Measurements from ENCODE around the gene SCN1A.

DNA sequence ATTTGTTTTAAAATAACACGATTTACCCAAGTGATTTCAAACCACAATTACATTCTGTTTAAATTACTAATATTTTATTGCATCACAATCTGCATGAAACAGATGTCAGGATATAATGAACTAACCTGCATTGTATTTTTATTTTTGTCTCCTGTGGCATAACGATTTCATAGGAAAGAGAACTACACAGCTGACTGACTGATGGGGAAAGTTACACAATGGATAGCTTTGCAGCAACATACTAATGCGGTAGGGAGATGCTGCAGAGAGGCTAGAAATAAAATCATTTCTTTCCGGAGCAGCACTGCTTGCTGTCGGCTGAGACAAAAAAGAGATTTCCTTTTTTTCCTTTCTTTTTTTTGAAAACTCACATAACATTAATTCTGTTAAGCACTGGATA lies 36.9 kb downstream of the SCN1A start:
- TF ChIP-seq, protein P1, sequence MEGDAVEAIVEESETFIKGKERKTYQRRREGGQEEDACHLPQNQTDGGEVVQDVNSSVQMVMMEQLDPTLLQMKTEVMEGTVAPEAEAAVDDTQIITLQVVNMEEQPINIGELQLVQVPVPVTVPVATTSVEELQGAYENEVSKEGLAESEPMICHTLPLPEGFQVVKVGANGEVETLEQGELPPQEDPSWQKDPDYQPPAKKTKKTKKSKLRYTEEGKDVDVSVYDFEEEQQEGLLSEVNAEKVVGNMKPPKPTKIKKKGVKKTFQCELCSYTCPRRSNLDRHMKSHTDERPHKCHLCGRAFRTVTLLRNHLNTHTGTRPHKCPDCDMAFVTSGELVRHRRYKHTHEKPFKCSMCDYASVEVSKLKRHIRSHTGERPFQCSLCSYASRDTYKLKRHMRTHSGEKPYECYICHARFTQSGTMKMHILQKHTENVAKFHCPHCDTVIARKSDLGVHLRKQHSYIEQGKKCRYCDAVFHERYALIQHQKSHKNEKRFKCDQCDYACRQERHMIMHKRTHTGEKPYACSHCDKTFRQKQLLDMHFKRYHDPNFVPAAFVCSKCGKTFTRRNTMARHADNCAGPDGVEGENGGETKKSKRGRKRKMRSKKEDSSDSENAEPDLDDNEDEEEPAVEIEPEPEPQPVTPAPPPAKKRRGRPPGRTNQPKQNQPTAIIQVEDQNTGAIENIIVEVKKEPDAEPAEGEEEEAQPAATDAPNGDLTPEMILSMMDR (IDR thresholded peaks at IDR 0.05): no peak
- TF ChIP-seq POLR2AphosphoS5 (IDR thresholded peaks at IDR 0.05; ENCODE audit: low read depth, low read length) (no peak), SIN3A (IDR thresholded peaks at IDR 0.05; ENCODE audit: borderline replicate concordance, insufficient read depth, low read depth, low read length) (no peak)
